ENCODE results near the gene RGS11. TPM values are rescaled to one million over a fixed set of nuclear protein-coding genes. Genes with fewer than 3 reads are reported as not detected.
"Not testable (repeated sequence)": the region's sequence is repeated elsewhere in the genome, so short reads cannot be mapped to it uniquely, and the experiment has no call there.

Gene RGS11
- total RNA-seq, 1 donor from 2014 or later, result 5.4 TPM

DNA sequence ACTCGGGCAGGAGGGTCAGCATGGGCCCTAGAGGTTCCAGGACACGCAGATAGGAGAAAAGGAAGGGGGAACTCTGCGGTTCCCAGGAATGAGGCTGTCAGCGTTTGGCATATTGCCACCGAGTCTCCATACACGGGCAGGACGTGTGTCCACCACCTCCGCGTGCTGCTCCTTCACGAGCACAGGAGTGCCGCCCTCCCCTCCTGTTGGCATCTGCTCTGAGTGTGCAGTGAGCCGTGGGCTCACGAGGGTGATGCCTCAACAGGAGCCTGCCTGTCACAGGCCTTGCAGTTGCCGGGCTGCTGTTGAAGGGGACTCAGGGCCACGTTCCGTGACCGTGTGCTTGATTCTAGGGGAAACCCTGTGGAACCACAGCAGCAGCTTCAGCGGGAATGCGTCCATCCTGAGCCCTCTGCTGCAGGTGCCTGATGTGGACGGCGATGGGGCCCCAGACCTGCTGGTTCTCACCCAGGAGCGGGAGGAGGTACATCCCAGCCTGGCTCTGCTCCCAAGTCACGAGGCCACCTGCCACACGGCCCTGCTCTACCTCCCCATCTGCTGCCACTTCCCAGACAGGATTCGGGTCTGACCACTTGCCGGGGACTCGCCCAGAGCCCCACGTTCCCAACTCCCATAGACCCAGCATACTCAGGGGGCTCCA, 14.6 kb downstream of the RGS11 start:
- TF ChIP-seq, protein P1, sequence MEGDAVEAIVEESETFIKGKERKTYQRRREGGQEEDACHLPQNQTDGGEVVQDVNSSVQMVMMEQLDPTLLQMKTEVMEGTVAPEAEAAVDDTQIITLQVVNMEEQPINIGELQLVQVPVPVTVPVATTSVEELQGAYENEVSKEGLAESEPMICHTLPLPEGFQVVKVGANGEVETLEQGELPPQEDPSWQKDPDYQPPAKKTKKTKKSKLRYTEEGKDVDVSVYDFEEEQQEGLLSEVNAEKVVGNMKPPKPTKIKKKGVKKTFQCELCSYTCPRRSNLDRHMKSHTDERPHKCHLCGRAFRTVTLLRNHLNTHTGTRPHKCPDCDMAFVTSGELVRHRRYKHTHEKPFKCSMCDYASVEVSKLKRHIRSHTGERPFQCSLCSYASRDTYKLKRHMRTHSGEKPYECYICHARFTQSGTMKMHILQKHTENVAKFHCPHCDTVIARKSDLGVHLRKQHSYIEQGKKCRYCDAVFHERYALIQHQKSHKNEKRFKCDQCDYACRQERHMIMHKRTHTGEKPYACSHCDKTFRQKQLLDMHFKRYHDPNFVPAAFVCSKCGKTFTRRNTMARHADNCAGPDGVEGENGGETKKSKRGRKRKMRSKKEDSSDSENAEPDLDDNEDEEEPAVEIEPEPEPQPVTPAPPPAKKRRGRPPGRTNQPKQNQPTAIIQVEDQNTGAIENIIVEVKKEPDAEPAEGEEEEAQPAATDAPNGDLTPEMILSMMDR (IDR thresholded peaks at IDR 0.05), result no peak
- TF ChIP-seq POLR2A (IDR thresholded peaks at IDR 0.05), result no peak
- no peak for TF ChIP-seq POLR2AphosphoS5 (IDR thresholded peaks at IDR 0.05; ENCODE audit: insufficient read depth in 1 of 2, low read depth in 1 of 2)
- H3K36me3 ChIP-seq, result peaks cover 0 to 51% of the 10 kb centered on the region in 2 donors
- no peak overlapping the region for H3K4me3 ChIP-seq
- DNase-seq (ENCODE audit: extremely low spot score in 2 of 2), result no peak
- H3K27me3 ChIP-seq, result no peaks in the 10 kb centered on the region
- no peak overlapping the region for H3K27ac ChIP-seq
- no peaks in the 10 kb centered on the region for H3K4me1 ChIP-seq
- no peaks in the 10 kb centered on the region for H3K9me3 ChIP-seq
- intact Hi-C loops (cut with DNase I), result no loop called here

DNA sequence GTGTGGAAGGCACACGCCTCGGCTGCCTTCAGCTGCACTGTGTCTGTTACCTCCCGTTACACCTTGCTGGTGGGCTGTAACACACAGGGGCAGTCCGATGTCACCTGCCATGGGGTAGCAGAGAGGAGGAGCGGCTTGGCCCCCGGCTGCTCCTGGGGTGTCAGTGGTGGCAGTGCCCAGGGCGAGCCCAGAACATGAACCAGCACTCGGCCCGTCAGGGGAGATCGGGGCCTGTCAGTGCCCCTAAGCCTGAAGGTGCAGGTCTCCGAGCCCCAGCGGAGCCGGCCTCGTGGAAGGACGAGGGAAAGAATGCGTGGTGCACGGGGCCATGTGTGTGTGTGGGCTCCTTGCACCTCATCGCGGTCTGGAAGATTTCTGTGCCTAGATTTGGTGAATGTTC, 15.4 kb downstream of the RGS11 start:
- H3K36me3 ChIP-seq, result peaks cover 0 to 59% of the 10 kb centered on the region in 2 donors
- TF ChIP-seq, protein P1 (IDR thresholded peaks at IDR 0.05), result no peak
- TF ChIP-seq POLR2AphosphoS5 (IDR thresholded peaks at IDR 0.05; ENCODE audit: insufficient read depth in 1 of 2, low read depth in 1 of 2), result no peak
- no peak for TF ChIP-seq POLR2A (IDR thresholded peaks at IDR 0.05)
- no peaks in the 10 kb centered on the region for H3K4me1 ChIP-seq
- H3K27ac ChIP-seq, result no peak overlapping the region
- DNase-seq (ENCODE audit: extremely low spot score in 2 of 2), result no peak
- no peaks in the 10 kb centered on the region for H3K9me3 ChIP-seq
- H3K27me3 ChIP-seq, result no peaks in the 10 kb centered on the region
- intact Hi-C loops (cut with DNase I), result no loop called here
- no peak overlapping the region for H3K4me3 ChIP-seq

DNA sequence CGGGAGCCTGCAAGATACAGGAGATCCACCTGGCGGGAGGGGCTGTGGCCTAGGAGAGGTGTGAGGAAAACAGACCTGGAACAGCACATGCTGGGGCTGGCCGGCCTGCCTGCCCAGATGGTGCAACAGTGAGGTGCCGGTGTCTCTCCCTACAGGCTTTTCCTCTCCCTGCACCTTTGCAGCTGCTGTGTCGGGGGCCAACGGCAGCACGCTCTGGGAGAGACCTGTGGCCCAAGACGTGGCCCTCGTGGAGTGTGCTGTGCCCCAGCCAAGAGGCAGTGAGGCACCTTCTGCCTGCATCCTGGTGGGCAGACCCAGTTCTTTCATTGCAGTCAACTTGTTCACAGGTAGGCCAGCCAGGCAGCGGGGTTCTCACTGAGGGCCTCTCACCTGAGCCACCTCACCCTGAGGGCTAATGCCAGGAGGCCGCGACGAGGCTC, 15.9 kb downstream of the RGS11 start:
- TF ChIP-seq, protein P1 (IDR thresholded peaks at IDR 0.05), result no peak
- TF ChIP-seq POLR2A (IDR thresholded peaks at IDR 0.05) (no peak), POLR2AphosphoS5 (IDR thresholded peaks at IDR 0.05; ENCODE audit: insufficient read depth in 1 of 2, low read depth in 1 of 2) (no peak)
- intact Hi-C loops (cut with DNase I), result no loop called here
- H3K36me3 ChIP-seq, result peaks cover 0 to 62% of the 10 kb centered on the region in 2 donors

DNA sequence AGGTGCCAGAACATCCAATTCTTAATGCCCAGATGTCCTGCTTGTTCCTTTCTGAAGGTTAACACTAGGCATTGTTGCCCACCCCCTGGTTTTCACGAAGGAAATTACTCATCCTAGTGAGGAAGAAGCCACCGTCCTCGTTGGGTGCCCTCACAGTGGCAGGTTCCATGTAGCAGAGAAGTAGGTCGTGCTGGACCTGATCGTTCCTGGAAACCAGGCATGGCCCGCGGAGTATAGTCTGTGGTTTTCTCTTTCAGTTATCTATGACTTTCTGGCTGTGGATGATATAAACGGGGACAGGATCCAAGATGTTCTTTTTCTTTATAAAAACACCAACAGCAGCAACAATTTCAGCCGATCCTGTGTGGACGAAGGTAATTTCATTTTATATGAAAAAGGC, 16.5 kb downstream of the RGS11 start:
- no peak for TF ChIP-seq POLR2AphosphoS5 (IDR thresholded peaks at IDR 0.05; ENCODE audit: insufficient read depth in 1 of 2, low read depth in 1 of 2)
- TF ChIP-seq POLR2A (IDR thresholded peaks at IDR 0.05), result no peak
- TF ChIP-seq, protein P1 (IDR thresholded peaks at IDR 0.05), result no peak
- intact Hi-C loops (cut with DNase I), result no loop called here
- peaks cover 0 to 61% of the 10 kb centered on the region in 2 donors for H3K36me3 ChIP-seq
- no peak for DNase-seq (ENCODE audit: extremely low spot score in 2 of 2)
- H3K27me3 ChIP-seq, result no peaks in the 10 kb centered on the region
- no peak overlapping the region for H3K27ac ChIP-seq
- no peaks in the 10 kb centered on the region for H3K9me3 ChIP-seq
- H3K4me3 ChIP-seq, result no peak overlapping the region
- H3K4me1 ChIP-seq, result no peaks in the 10 kb centered on the region

More for the DNA sequence above, 15.9 kb downstream of the RGS11 start:
- Histone ChIP-seq H3K4me1 (no peaks in the 10 kb centered on the region), H3K27me3 (no peaks in the 10 kb centered on the region), H3K27ac (no peak overlapping the region), H3K9me3 (no peaks in the 10 kb centered on the region), H3K4me3 (no peak overlapping the region)
- no peak for DNase-seq (ENCODE audit: extremely low spot score in 2 of 2)

DNA sequence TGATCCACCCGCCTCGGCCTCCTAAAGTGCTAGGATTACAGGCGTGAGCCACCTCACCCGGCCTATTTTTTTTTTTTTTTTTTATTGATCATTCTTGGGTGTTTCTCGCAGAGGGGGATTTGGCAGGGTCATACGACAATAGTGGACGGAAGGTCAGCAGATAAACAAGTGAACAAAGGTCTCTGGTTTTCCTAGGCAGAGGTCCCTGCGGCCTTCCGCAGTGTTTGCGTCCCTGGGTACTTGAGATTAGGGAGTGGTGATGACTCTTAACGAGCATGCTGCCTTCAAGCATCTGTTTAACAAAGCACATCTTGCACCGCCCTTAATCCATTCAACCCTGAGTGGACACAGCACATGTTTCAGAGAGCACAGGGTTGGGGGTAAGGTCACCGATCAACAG, 17.7 kb downstream of the RGS11 start:
- intact Hi-C loops (cut with DNase I); H3K27me3 ChIP-seq; H3K4me1 ChIP-seq; H3K9me3 ChIP-seq; H3K27ac ChIP-seq; DNase-seq (ENCODE audit: extremely low spot score in 2 of 2); H3K4me3 ChIP-seq: not testable (repeated sequence)
- peaks cover 0 to 50% of the 10 kb centered on the region in 2 donors for H3K36me3 ChIP-seq

Data from vagina (tissue), 2 donors.